ENCODE data around the gene PLEKHG5.

PLEKHG5 gene

GRCh38 chr1:6427441-6428390 is 63.8 kb downstream of the PLEKHG5 start:
- H3K9ac ChIP-seq (ENCODE audit: low read depth, low read length, poor library complexity): peak overlapping the region; percentile 15
- H3K9me3 ChIP-seq (replicated peaks in 1 of 2; ENCODE audit: control insufficient read depth in 2 of 2, insufficient read depth in 1 of 2, low read depth in 1 of 2, low read length in 2 of 2): no peaks in the 10 kb centered on the region
- peak overlapping the region; percentile 75 for H3K14ac ChIP-seq (ENCODE audit: low read length)
- H4K8ac ChIP-seq (ENCODE audit: low read depth, low read length): no peak overlapping the region
- WGBS, 2 donors (ENCODE audit: extremely low coverage in 2 of 2, insufficient read length in 2 of 2, insufficient replicate concordance in 1 of 2): no CpG with 5 or more reads among the region's 26 CpGs
- H3K4me2 ChIP-seq (ENCODE audit: insufficient read depth, low read length, poor library complexity, severe bottlenecking): no peak overlapping the region
- H3K27ac ChIP-seq (replicated peaks; ENCODE audit: low read length): no peak overlapping the region
- no peak overlapping the region for H3K4me3 ChIP-seq (ENCODE audit: low read length in 2 of 2)
- H4K91ac ChIP-seq (ENCODE audit: low read depth, low read length, poor library complexity): no peak overlapping the region
- H3K79me1 ChIP-seq (ENCODE audit: low read depth, low read length): peaks cover 2% of the 10 kb centered on the region
- H2AK5ac ChIP-seq (ENCODE audit: low read depth, low read length): peak overlapping the region; percentile 95
- peaks cover 21 to 80% (median 42%) of the 10 kb centered on the region in 3 experiments for H3K27me3 ChIP-seq (ENCODE audit: control insufficient read depth in 3 of 3, insufficient read depth in 3 of 3, low read depth in 1 of 3, low read length in 3 of 3)
- peak overlapping the region; percentile 74 for H3K18ac ChIP-seq (ENCODE audit: low read length)
- H3K36me3 ChIP-seq (replicated peaks in 1 of 2; ENCODE audit: control insufficient read depth in 2 of 2, insufficient read depth in 2 of 2, low read length in 2 of 2): no peaks in the 10 kb centered on the region
- H2AFZ ChIP-seq (ENCODE audit: low read length): no peak overlapping the region
- H2BK5ac ChIP-seq (ENCODE audit: low read length): no peak overlapping the region
- no peak for DNase-seq (ENCODE audit: low spot score)
- peak overlapping the region; percentile 65 for H2BK12ac ChIP-seq (ENCODE audit: low read length)
- peak overlapping the region; percentile 62 for H3K23ac ChIP-seq (ENCODE audit: low read depth, low read length, poor library complexity)
- peaks cover 5 to 12% of the 10 kb centered on the region in 2 donors for H3K4me1 ChIP-seq (ENCODE audit: control insufficient read depth in 2 of 2, insufficient read depth in 1 of 2, low read depth in 1 of 2, low read length in 2 of 2)
- no peak overlapping the region for H2BK120ac ChIP-seq (ENCODE audit: low read depth, low read length)
- H2BK15ac ChIP-seq (ENCODE audit: low read length): peak overlapping the region; percentile 97
- peak overlapping the region; percentile 68 for H3K4ac ChIP-seq (ENCODE audit: low read length)

GRCh38 chr1:6426972-6427350 is 64.5 kb downstream of the PLEKHG5 start:
- Histone ChIP-seq H2AFZ (ENCODE audit: low read length) (no peak overlapping the region), H2BK15ac (ENCODE audit: low read length) (no peak overlapping the region), H3K27me3 (ENCODE audit: control insufficient read depth in 3 of 3, insufficient read depth in 3 of 3, low read depth in 1 of 3, low read length in 3 of 3) (peaks cover 21 to 83% (median 44%) of the 10 kb centered on the region in 3 experiments), H3K14ac (ENCODE audit: low read length) (no peak overlapping the region), H3K79me1 (ENCODE audit: low read depth, low read length) (peaks cover 2% of the 10 kb centered on the region), H3K36me3 (replicated peaks in 1 of 2; ENCODE audit: control insufficient read depth in 2 of 2, insufficient read depth in 2 of 2, low read length in 2 of 2) (no peaks in the 10 kb centered on the region), H3K23ac (ENCODE audit: low read depth, low read length, poor library complexity) (no peak overlapping the region), H3K9ac (ENCODE audit: low read depth, low read length, poor library complexity) (no peak overlapping the region), H3K27ac (replicated peaks; ENCODE audit: low read length) (no peak overlapping the region), H3K4me3 (ENCODE audit: low read length in 2 of 2) (no peak overlapping the region), H2BK12ac (ENCODE audit: low read length) (no peak overlapping the region), H2BK5ac (ENCODE audit: low read length) (no peak overlapping the region), H2BK120ac (ENCODE audit: low read depth, low read length) (no peak overlapping the region), H2AK5ac (ENCODE audit: low read depth, low read length) (peak overlapping the region; percentile 95), H3K18ac (ENCODE audit: low read length) (peak overlapping the region; percentile 22), H4K8ac (ENCODE audit: low read depth, low read length) (no peak overlapping the region), H3K4ac (ENCODE audit: low read length) (no peak overlapping the region), H4K91ac (ENCODE audit: low read depth, low read length, poor library complexity) (no peak overlapping the region), H3K9me3 (replicated peaks in 1 of 2; ENCODE audit: control insufficient read depth in 2 of 2, insufficient read depth in 1 of 2, low read depth in 1 of 2, low read length in 2 of 2) (no peaks in the 10 kb centered on the region), H3K4me1 (ENCODE audit: control insufficient read depth in 2 of 2, insufficient read depth in 1 of 2, low read depth in 1 of 2, low read length in 2 of 2) (peaks cover 5 to 12% of the 10 kb centered on the region in 2 donors), H3K4me2 (ENCODE audit: insufficient read depth, low read length, poor library complexity, severe bottlenecking) (no peak overlapping the region)
- WGBS, 2 donors (ENCODE audit: extremely low coverage in 2 of 2, insufficient read length in 2 of 2, insufficient replicate concordance in 1 of 2): no CpG with 5 or more reads among the region's 10 CpGs
- DNase-seq (ENCODE audit: low spot score): no peak

- no peak overlapping the region for H2BK120ac ChIP-seq (ENCODE audit: low read depth, low read length)
- H3K4ac ChIP-seq (ENCODE audit: low read length): no peak overlapping the region
- no peak for DNase-seq (ENCODE audit: low spot score)
- peak overlapping the region; percentile 22 for H3K18ac ChIP-seq (ENCODE audit: low read length)
- no peak overlapping the region for H4K91ac ChIP-seq (ENCODE audit: low read depth, low read length, poor library complexity)
- no peak overlapping the region for H3K9ac ChIP-seq (ENCODE audit: low read depth, low read length, poor library complexity)
- H2BK12ac ChIP-seq (ENCODE audit: low read length): no peak overlapping the region
- no peak overlapping the region for H3K27ac ChIP-seq (replicated peaks; ENCODE audit: low read length)
- H2BK5ac ChIP-seq (ENCODE audit: low read length): no peak overlapping the region
- H3K23ac ChIP-seq (ENCODE audit: low read depth, low read length, poor library complexity): peak overlapping the region; percentile 29
- no peak overlapping the region for H2AFZ ChIP-seq (ENCODE audit: low read length)
- no peak overlapping the region for H3K14ac ChIP-seq (ENCODE audit: low read length)
- H3K27me3 ChIP-seq (ENCODE audit: control insufficient read depth in 3 of 3, insufficient read depth in 3 of 3, low read depth in 1 of 3, low read length in 3 of 3): peaks cover 23 to 83% (median 49%) of the 10 kb centered on the region in 3 experiments
- H3K36me3 ChIP-seq (replicated peaks in 1 of 2; ENCODE audit: control insufficient read depth in 2 of 2, insufficient read depth in 2 of 2, low read length in 2 of 2): no peaks in the 10 kb centered on the region
- peak overlapping the region; percentile 10 for H2AK5ac ChIP-seq (ENCODE audit: low read depth, low read length)
- H4K8ac ChIP-seq (ENCODE audit: low read depth, low read length): peak overlapping the region; percentile 58
- H3K4me1 ChIP-seq (ENCODE audit: control insufficient read depth in 2 of 2, insufficient read depth in 1 of 2, low read depth in 1 of 2, low read length in 2 of 2): peaks cover 5 to 12% of the 10 kb centered on the region in 2 donors
- no peaks in the 10 kb centered on the region for H3K9me3 ChIP-seq (replicated peaks in 1 of 2; ENCODE audit: control insufficient read depth in 2 of 2, insufficient read depth in 1 of 2, low read depth in 1 of 2, low read length in 2 of 2)
- H3K4me3 ChIP-seq (ENCODE audit: low read length in 2 of 2): no peak overlapping the region
- H3K79me1 ChIP-seq (ENCODE audit: low read depth, low read length): peaks cover 2% of the 10 kb centered on the region
- no CpG with 5 or more reads among the region's 9 CpGs for WGBS, 2 donors (ENCODE audit: extremely low coverage in 2 of 2, insufficient read length in 2 of 2, insufficient replicate concordance in 1 of 2)
- no peak overlapping the region for H2BK15ac ChIP-seq (ENCODE audit: low read length)
- no peak overlapping the region for H3K4me2 ChIP-seq (ENCODE audit: insufficient read depth, low read length, poor library complexity, severe bottlenecking)
Observed at GRCh38 chr1:6426277-6426971, 65.0 kb downstream of the PLEKHG5 start.

GRCh38 chr1:6425658-6426057 is 65.8 kb downstream of the PLEKHG5 start:
- H2BK12ac ChIP-seq (ENCODE audit: low read length): no peak overlapping the region
- no CpG with 5 or more reads among the region's 6 CpGs for WGBS, 2 donors (ENCODE audit: extremely low coverage in 2 of 2, insufficient read length in 2 of 2, insufficient replicate concordance in 1 of 2)
- DNase-seq (ENCODE audit: low spot score): no peak

More at GRCh38 chr1:6425658-6426057, 65.8 kb downstream of the PLEKHG5 start:
- Histone ChIP-seq H3K14ac (ENCODE audit: low read length) (no peak overlapping the region), H4K91ac (ENCODE audit: low read depth, low read length, poor library complexity) (no peak overlapping the region), H3K27ac (replicated peaks; ENCODE audit: low read length) (no peak overlapping the region), H3K9ac (ENCODE audit: low read depth, low read length, poor library complexity) (no peak overlapping the region), H2BK5ac (ENCODE audit: low read length) (no peak overlapping the region), H3K18ac (ENCODE audit: low read length) (no peak overlapping the region), H3K23ac (ENCODE audit: low read depth, low read length, poor library complexity) (peak overlapping the region; percentile 90), H3K4ac (ENCODE audit: low read length) (no peak overlapping the region), H3K36me3 (replicated peaks in 1 of 2; ENCODE audit: control insufficient read depth in 2 of 2, insufficient read depth in 2 of 2, low read length in 2 of 2) (no peaks in the 10 kb centered on the region), H2AK5ac (ENCODE audit: low read depth, low read length) (peak overlapping the region; percentile 17), H3K27me3 (ENCODE audit: control insufficient read depth in 3 of 3, insufficient read depth in 3 of 3, low read depth in 1 of 3, low read length in 3 of 3) (peaks cover 27 to 86% (median 57%) of the 10 kb centered on the region in 3 experiments), H3K4me1 (ENCODE audit: control insufficient read depth in 2 of 2, insufficient read depth in 1 of 2, low read depth in 1 of 2, low read length in 2 of 2) (peaks cover 5 to 10% of the 10 kb centered on the region in 2 donors), H2BK120ac (ENCODE audit: low read depth, low read length) (no peak overlapping the region), H3K4me3 (ENCODE audit: low read length in 2 of 2) (no peak overlapping the region), H3K79me1 (ENCODE audit: low read depth, low read length) (peaks cover 2% of the 10 kb centered on the region), H3K4me2 (ENCODE audit: insufficient read depth, low read length, poor library complexity, severe bottlenecking) (no peak overlapping the region), H4K8ac (ENCODE audit: low read depth, low read length) (no peak overlapping the region), H2AFZ (ENCODE audit: low read length) (no peak overlapping the region), H2BK15ac (ENCODE audit: low read length) (no peak overlapping the region), H3K9me3 (replicated peaks in 1 of 2; ENCODE audit: control insufficient read depth in 2 of 2, insufficient read depth in 1 of 2, low read depth in 1 of 2, low read length in 2 of 2) (no peaks in the 10 kb centered on the region)

Data from neuronal stem cell (in vitro differentiated cells).